ENCODE data around the gene SPIB. TPM values are rescaled to one million over a fixed set of nuclear protein-coding genes. Genes with fewer than 3 reads are reported as not detected.

Gene SPIB
- total and polyA plus RNA-seq, 8 donors = 0.19 to 53.3 (median 0.57) TPM; not detected in 2

GRCh38 chr19:50410109-50410508 is 8.6 kb upstream of the SPIB start:
- intact Hi-C loops (cut with DNase I; ENCODE audit: low total_unique reads) = no loop called here
- H3K27ac ChIP-seq = no peak overlapping the region
- 87 to 94% (median 92%) methylated on average over 7 to 10 of the region's 10 CpGs for WGBS, 5 donors
- peaks cover 0 to 6% (median 0%) of the 10 kb centered on the region in 4 donors for H3K4me1 ChIP-seq
- H3K9me3 ChIP-seq = no peaks in the 10 kb centered on the region
- DNase-seq = no peak
- no peak overlapping the region for H3K4me3 ChIP-seq
- TF ChIP-seq POLR2AphosphoS5 (IDR thresholded peaks at IDR 0.05) (no peak), CTCF (IDR thresholded peaks at IDR 0.05) (no peak), EP300 (IDR thresholded peaks at IDR 0.05) (no peak), POLR2A (IDR thresholded peaks at IDR 0.05) (no peak)
- H3K36me3 ChIP-seq = peaks cover 0 to 66% (median 46%) of the 10 kb centered on the region in 4 donors
- no peaks in the 10 kb centered on the region for H3K27me3 ChIP-seq

GRCh38 chr19:50412419-50412818 is 6.3 kb upstream of the SPIB start:
- H3K27ac ChIP-seq = no peak overlapping the region
- peaks cover 0 to 44% (median 27%) of the 10 kb centered on the region in 4 donors for H3K36me3 ChIP-seq
- 93 to 100% (median 98%) methylated on average over 2 of the region's 2 CpGs for WGBS, 5 donors
- H3K27me3 ChIP-seq = peaks cover 0 to 14% (median 6%) of the 10 kb centered on the region in 3 donors
- intact Hi-C loops (cut with DNase I; ENCODE audit: low total_unique reads) = no loop called here
- H3K9me3 ChIP-seq = no peaks in the 10 kb centered on the region
- H3K4me1 ChIP-seq = peaks cover 0 to 25% (median 8%) of the 10 kb centered on the region in 4 donors
- no peak for TF ChIP-seq POLR2AphosphoS5 (IDR thresholded peaks at IDR 0.05)
- TF ChIP-seq POLR2A (IDR thresholded peaks at IDR 0.05) = no peak
- TF ChIP-seq EP300 (IDR thresholded peaks at IDR 0.05) = no peak
- no peak for TF ChIP-seq CTCF (IDR thresholded peaks at IDR 0.05)
- no peak overlapping the region for H3K4me3 ChIP-seq
- DNase-seq = no peak

GRCh38 chr19:50413096-50413495 is 5.6 kb upstream of the SPIB start:
- H3K27me3 ChIP-seq = peaks cover 0 to 20% (median 11%) of the 10 kb centered on the region in 3 donors
- WGBS, 5 donors = 93 to 98% (median 94%) methylated on average over 13 of the region's 13 CpGs
- intact Hi-C loops (cut with DNase I; ENCODE audit: low total_unique reads) = no loop called here
- DNase-seq = no peak
- H3K9me3 ChIP-seq = no peaks in the 10 kb centered on the region
- H3K27ac ChIP-seq = no peak overlapping the region
- TF ChIP-seq EP300 (IDR thresholded peaks at IDR 0.05) = no peak
- TF ChIP-seq CTCF (IDR thresholded peaks at IDR 0.05) = no peak
- TF ChIP-seq POLR2AphosphoS5 (IDR thresholded peaks at IDR 0.05) = no peak
- no peak for TF ChIP-seq POLR2A (IDR thresholded peaks at IDR 0.05)
- H3K4me3 ChIP-seq = no peak overlapping the region
- H3K4me1 ChIP-seq = peaks cover 0 to 30% (median 15%) of the 10 kb centered on the region in 4 donors
- H3K36me3 ChIP-seq = peaks cover 0 to 38% (median 24%) of the 10 kb centered on the region in 4 donors

GRCh38 chr19:50413531-50413930 is 5.2 kb upstream of the SPIB start:
- WGBS, 5 donors = 94 to 96% (median 95%) methylated on average over 11 to 21 of the region's 21 CpGs

More at GRCh38 chr19:50413531-50413930, 5.2 kb upstream of the SPIB start:
- H3K9me3 ChIP-seq = no peaks in the 10 kb centered on the region
- H3K4me1 ChIP-seq = peaks cover 0 to 33% (median 19%) of the 10 kb centered on the region in 4 donors
- DNase-seq = no peak
- H3K4me3 ChIP-seq = no peak overlapping the region
- no peak overlapping the region for H3K27ac ChIP-seq
- intact Hi-C loops (cut with DNase I; ENCODE audit: low total_unique reads) = no loop called here
- peaks cover 0 to 34% (median 21%) of the 10 kb centered on the region in 4 donors for H3K36me3 ChIP-seq
- peaks cover 0 to 25% (median 16%) of the 10 kb centered on the region in 3 donors for H3K27me3 ChIP-seq
- TF ChIP-seq POLR2AphosphoS5 (IDR thresholded peaks at IDR 0.05) (no peak), EP300 (IDR thresholded peaks at IDR 0.05) (no peak), CTCF (IDR thresholded peaks at IDR 0.05) (no peak), POLR2A (IDR thresholded peaks at IDR 0.05) (no peak)
